HEK293 (cell line): ENCODE measurements around the gene SST.
A peak's percentile ranks its signal among the peaks of the same experiment; 100 is the strongest.

Experiments used
- CTCF ChIA-PET: fragments of 350-600 bp; formaldehyde crosslinking; extraction: SDS; loops from one replicate; lab custom pipeline; 2021; ENCODE audit warnings: antibody characterized with exemption; lab: Yijun Ruan, JAX
- POLR2A ChIA-PET: fragments of 300-600 bp; formaldehyde crosslinking; extraction: SDS; loops from one replicate; lab custom pipeline; 2020; ENCODE audit warnings: antibody characterized with exemption, inconsistent platforms; lab: Yijun Ruan, JAX
- H3K27ac ChIP-seq: fragments of 200-500 bp; sonication (Bioruptor generic); 2 replicates; pipeline ENCODE4 v1.5.1; 2014; ENCODE audit warnings: low read depth, low read length, control low read depth, inconsistent platforms; ENCODE audit errors: extremely low read depth
- H3K36me3 ChIP-seq, 2 experiments: fragments of 200-500 bp in 1 of 2; sonication (Bioruptor generic) in 1 of 2; 1 replicate in 1 of 2; 2 replicates in 1 of 2; pipeline ENCODE4 v1.5.1; 2014 to 2017; ENCODE audit warnings: inconsistent platforms in 2 of 2, low read length in 2 of 2; ENCODE audit not compliant: control insufficient read depth in 2 of 2, insufficient read depth in 1 of 2
- H3K4me1 ChIP-seq: fragments of 200-500 bp; sonication (Bioruptor generic); 2 replicates; pipeline ENCODE4 v1.5.1; 2014; ENCODE audit warnings: mild to moderate bottlenecking, low read length, inconsistent platforms; ENCODE audit not compliant: control insufficient read depth, insufficient read depth
- H3K4me3 ChIP-seq: 2 replicates; pipeline ENCODE4 v1.5.1; 2011; ENCODE audit warnings: low read depth, mild to moderate bottlenecking, control low read depth, low read length, moderate library complexity
- H3K9me3 ChIP-seq: fragments of 200-500 bp; sonication (Bioruptor generic); 2 replicates; pipeline ENCODE4 v1.5.1; 2014; ENCODE audit warnings: low read depth, low read length, inconsistent platforms; ENCODE audit not compliant: control insufficient read depth, insufficient read depth
- BCL6B ChIP-seq: fragments of 450-650 bp; formaldehyde crosslinking; IDR thresholded peaks from 2 replicates; pipeline ENCODE4 v1.5.1; 2017; ENCODE audit warnings: missing biosample characterization, missing genetic modification characterization
- GLI4 ChIP-seq: fragments of 450-650 bp; formaldehyde crosslinking; IDR thresholded peaks from 2 replicates; pipeline ENCODE4 v1.5.1; 2016; ENCODE audit warnings: missing biosample characterization, missing genetic modification characterization
- HIC1 ChIP-seq: fragments of 450-650 bp; formaldehyde crosslinking; IDR thresholded peaks from 2 replicates; pipeline ENCODE4 v1.5.1; 2016; ENCODE audit warnings: missing biosample characterization, missing genetic modification characterization
- INSM2 ChIP-seq: fragments of 450-650 bp; formaldehyde crosslinking; IDR thresholded peaks from 2 replicates; pipeline ENCODE4 v1.5.1; 2016; ENCODE audit warnings: missing biosample characterization, missing genetic modification characterization
- MEIS1 ChIP-seq: sonication (generic); formaldehyde crosslinking; IDR thresholded peaks from 2 replicates; pipeline ENCODE4 v1.8.1; 2022; ENCODE audit warnings: missing genetic modification reagents, mild to moderate bottlenecking, borderline replicate concordance
- MYNN ChIP-seq: fragments of 450-650 bp; formaldehyde crosslinking; IDR thresholded peaks from 2 replicates; pipeline ENCODE4 v1.5.1; 2016; ENCODE audit warnings: missing biosample characterization, missing genetic modification characterization, borderline replicate concordance
- PBX3 ChIP-seq: sonication (generic); formaldehyde crosslinking; IDR thresholded peaks from 2 replicates; pipeline ENCODE4 v1.8.1; 2022; ENCODE audit warnings: mild to moderate bottlenecking, moderate library complexity, missing genetic modification reagents
- REST ChIP-seq: fragments of 450-650 bp; formaldehyde crosslinking; IDR thresholded peaks from 2 replicates; pipeline ENCODE4 v1.5.1; 2016; ENCODE audit warnings: missing biosample characterization, missing genetic modification characterization
- SALL2 ChIP-seq: fragments of 450-650 bp; formaldehyde crosslinking; IDR thresholded peaks from 2 replicates; pipeline ENCODE4 v1.5.0; 2017; ENCODE audit warnings: missing biosample characterization, mild to moderate bottlenecking, missing genetic modification characterization, borderline replicate concordance
- TRIM28 ChIP-seq: IDR thresholded peaks from 2 replicates; pipeline ENCODE4 v1.6.1; 2011; ENCODE audit warnings: low read length, control low read depth, borderline replicate concordance
- ZFP41 ChIP-seq: fragments of 450-650 bp; formaldehyde crosslinking; IDR thresholded peaks from 2 replicates; pipeline ENCODE4 v1.5.1; 2016; ENCODE audit warnings: missing biosample characterization, missing genetic modification characterization, borderline replicate concordance
- ZNF155 ChIP-seq: fragments of 450-650 bp; formaldehyde crosslinking; IDR thresholded peaks from 2 replicates; pipeline ENCODE4 v1.5.1; 2016; ENCODE audit warnings: missing biosample characterization, missing genetic modification characterization
- ZNF18 ChIP-seq: fragments of 450-650 bp; formaldehyde crosslinking; IDR thresholded peaks from 2 replicates; pipeline ENCODE4 v1.5.1; 2016; ENCODE audit warnings: missing biosample characterization, missing genetic modification characterization
- ZNF248 ChIP-seq: fragments of 450-650 bp; formaldehyde crosslinking; IDR thresholded peaks from 2 replicates; pipeline ENCODE4 v1.5.1; 2017; ENCODE audit warnings: missing biosample characterization, missing genetic modification characterization
- ZNF488 ChIP-seq: fragments of 450-650 bp; formaldehyde crosslinking; IDR thresholded peaks from 2 replicates; pipeline ENCODE4 v1.5.1; 2016; ENCODE audit warnings: missing biosample characterization, missing genetic modification characterization
- ZNF548 ChIP-seq: fragments of 450-650 bp; formaldehyde crosslinking; IDR thresholded peaks from 2 replicates; pipeline ENCODE4 v1.5.1; 2016; ENCODE audit warnings: missing biosample characterization, missing genetic modification characterization
- ZNF549 ChIP-seq: fragments of 450-650 bp; IDR thresholded peaks from 2 replicates; pipeline ENCODE4 v1.5.1; 2018; ENCODE audit warnings: missing biosample characterization, missing genetic modification characterization, mild to moderate bottlenecking, inconsistent platforms, moderate library complexity
- ZNF580 ChIP-seq: fragments of 450-650 bp; formaldehyde crosslinking; IDR thresholded peaks from 2 replicates; pipeline ENCODE4 v1.5.1; 2016; ENCODE audit warnings: missing biosample characterization, missing genetic modification characterization
- ZNF639 ChIP-seq: fragments of 450-650 bp; formaldehyde crosslinking; IDR thresholded peaks from 2 replicates; pipeline ENCODE4 v1.5.1; 2016; ENCODE audit warnings: missing biosample characterization, missing genetic modification characterization
- ZNF777 ChIP-seq: fragments of 450-650 bp; formaldehyde crosslinking; IDR thresholded peaks from 2 replicates; pipeline ENCODE4 v1.5.1; 2017; ENCODE audit warnings: missing biosample characterization, missing genetic modification characterization, borderline replicate concordance

Gene SST

GRCh38 chr3:187669675-187670504 lies at the start of gene SST:
TSS of gene SST (minus strand) at chr3:187670394. CDS start at chr3:187670291, 103 bp downstream.
- Histone ChIP-seq H3K36me3 (no peaks in the 10 kb centered on the region), H3K4me3 (no peak within 1 kb of the TSS), H3K27ac (no peak within 1 kb of the TSS), H3K4me1 (no peaks in the 10 kb centered on the region), H3K9me3 (no peaks in the 10 kb centered on the region)
- POLR2A ChIA-PET = no interaction called here
- CTCF ChIA-PET = interaction anchor here (0.5 to 2.2 kb wide), 6 partner anchors 8 to 733 kb away, joined by 3 to 19 read pairs (median 3); no protein-coding TSS in a partner anchor
- TF ChIP-seq ZNF777 = no peak
- no peak for TF ChIP-seq ZNF548 (tag by site-specific recombination)
- TF ChIP-seq GLI4 (tag by site-specific recombination) = no peak
- no peak for TF ChIP-seq ZNF155
- no peak for TF ChIP-seq ZNF549 (tag by site-specific recombination)
- no peak for TF ChIP-seq ZNF580 (tag by site-specific recombination)
- TF ChIP-seq REST (tag by site-specific recombination) = peak; percentile 99
- no peak for TF ChIP-seq ZNF488 (tag by site-specific recombination)
- peak; percentile 69; the same call in 1 of the 2 replicates for TF ChIP-seq MEIS1 (CRISPR knock-in tag)
- no peak for TF ChIP-seq ZFP41
- TF ChIP-seq INSM2 (tag by site-specific recombination) = no peak
- TF ChIP-seq ZNF639 (tag by site-specific recombination) = no peak
- TF ChIP-seq PBX3 (CRISPR knock-in tag) = 0 out of 2 replicates have a peak, but pooled peaks have one; percentile 58
- TF ChIP-seq ZNF18 (tag by site-specific recombination) = no peak
- no peak for TF ChIP-seq HIC1 (tag by site-specific recombination)
- no peak for TF ChIP-seq BCL6B
- TF ChIP-seq ZNF248 (tag by site-specific recombination) = no peak
- no peak for TF ChIP-seq TRIM28
- no peak for TF ChIP-seq MYNN (tag by site-specific recombination)
- TF ChIP-seq SALL2 (tag by site-specific recombination) = no peak
